ENCODE measurements around the gene ADGRA1.

ADGRA1 gene

DNA sequence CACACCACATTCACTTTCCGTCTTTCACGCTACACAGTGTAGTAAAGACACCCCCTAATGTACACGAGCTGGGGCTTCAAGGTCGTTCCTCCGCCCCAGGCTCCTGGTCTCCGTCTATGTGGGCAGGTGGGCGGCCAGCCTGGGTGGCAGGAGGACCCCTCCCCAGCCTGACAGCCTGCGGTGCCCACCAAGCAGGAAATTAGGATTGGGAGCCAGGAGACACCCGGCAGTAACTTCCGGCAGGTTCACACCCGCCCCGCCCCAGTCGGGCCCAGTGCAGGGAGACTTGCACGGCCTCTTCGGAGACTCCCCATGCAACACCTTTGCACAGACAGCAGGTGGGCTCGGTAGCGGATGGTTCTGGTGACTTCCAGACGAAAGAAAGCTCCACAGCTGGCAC is 27.7 kb upstream of the ADGRA1 start:
- TF ChIP-seq CTCF (conservative IDR thresholded peaks at IDR 0.05; ENCODE audit: low read depth): no peak
- POLR2A ChIA-PET (ENCODE audit: low non-redundant PET): no interaction called here
- H3K27ac ChIP-seq: no peak overlapping the region
- no peak for DNase-seq (ENCODE audit: low spot score)
- CTCF ChIA-PET: interaction anchor here (1.3 kb wide), 1 partner anchor 9 kb away, joined by 8 read pairs; no protein-coding TSS in a partner anchor

- no peak for DNase-seq (ENCODE audit: low spot score)
- ChIA-PET POLR2A (ENCODE audit: low non-redundant PET) (no interaction called here), CTCF (no interaction called here)
- TF ChIP-seq CTCF (conservative IDR thresholded peaks at IDR 0.05; ENCODE audit: low read depth): no peak
- H3K27ac ChIP-seq: no peak overlapping the region
Observed at GRCh38 chr10:133060466-133060865, 27.3 kb upstream of the ADGRA1 start.

DNA sequence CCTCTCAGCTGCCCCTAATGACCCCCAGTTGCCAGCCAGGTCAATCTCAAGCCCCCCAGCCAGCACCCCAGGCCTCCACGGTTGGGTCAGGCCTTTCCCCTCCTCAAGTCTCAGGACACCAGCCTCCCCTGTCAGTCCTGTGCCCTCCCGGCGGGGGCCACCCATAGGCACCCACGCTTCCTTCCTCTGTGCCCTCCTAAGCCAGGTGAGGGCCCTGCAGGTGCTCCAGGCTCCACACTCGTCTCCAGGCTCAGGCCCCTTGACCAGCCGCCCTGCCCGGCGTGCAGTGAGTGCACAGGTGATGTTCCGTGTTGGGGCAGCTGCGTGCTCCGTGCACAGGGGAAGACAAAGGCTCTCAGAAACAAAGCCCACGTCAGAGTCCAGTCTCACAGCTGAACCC is 26.8 kb upstream of the ADGRA1 start:
- TF ChIP-seq CTCF (conservative IDR thresholded peaks at IDR 0.05; ENCODE audit: low read depth): no peak
- no peak for DNase-seq (ENCODE audit: low spot score)
- ChIA-PET CTCF (interaction anchor here (0.7 kb wide), 1 partner anchor 1945 kb away, joined by 3 read pairs; no protein-coding TSS in a partner anchor), POLR2A (ENCODE audit: low non-redundant PET) (no interaction called here)
- no peak overlapping the region for H3K27ac ChIP-seq

GRCh38 chr10:133061296-133062038 is 26.3 kb upstream of the ADGRA1 start:
- DNase-seq (ENCODE audit: low spot score): no peak
- no peak overlapping the region for H3K27ac ChIP-seq
- TF ChIP-seq CTCF (conservative IDR thresholded peaks at IDR 0.05; ENCODE audit: low read depth): no peak
- ChIA-PET POLR2A (ENCODE audit: low non-redundant PET) (no interaction called here), CTCF (interaction anchor here (0.7 to 0.8 kb wide), 2 partner anchors 8 to 1945 kb away, joined by 3 read pairs; no protein-coding TSS in a partner anchor)

GRCh38 chr10:133062085-133062484 is 25.6 kb upstream of the ADGRA1 start:
- CTCF ChIA-PET: interaction anchor here (0.8 kb wide), 1 partner anchor 8 kb away, joined by 3 read pairs; no protein-coding TSS in a partner anchor
- DNase-seq (ENCODE audit: low spot score): no peak
- no peak overlapping the region for H3K27ac ChIP-seq
- POLR2A ChIA-PET (ENCODE audit: low non-redundant PET): no interaction called here
- no peak for TF ChIP-seq CTCF (conservative IDR thresholded peaks at IDR 0.05; ENCODE audit: low read depth)

- no peak for TF ChIP-seq CTCF (conservative IDR thresholded peaks at IDR 0.05; ENCODE audit: low read depth)
- no peak for DNase-seq (ENCODE audit: low spot score)
- no peak overlapping the region for H3K27ac ChIP-seq
- CTCF ChIA-PET: interaction anchor here (0.8 kb wide), 1 partner anchor 9 kb away, joined by 3 read pairs; no protein-coding TSS in a partner anchor
- POLR2A ChIA-PET (ENCODE audit: low non-redundant PET): no interaction called here
Observed at GRCh38 chr10:133062635-133063034, 25.1 kb upstream of the ADGRA1 start.
